Astrocyte of the cerebellum (primary cell): ENCODE data around the gene RNLS.
"Not testable (repeated sequence)": the region's sequence is repeated elsewhere in the genome, so short reads cannot be mapped to it uniquely, and the experiment has no call there.

Source experiments
- DNase-seq: peaks from one replicate; pipeline ENCODE4 v3.0.0-alpha.2; 2011; ENCODE audit warnings: low read depth
- H3K4me3 ChIP-seq: 2 replicates; pipeline ENCODE4 v1.5.1; 2011; ENCODE audit warnings: mild to moderate bottlenecking, low read depth, low read length, moderate library complexity
- CTCF ChIP-seq: IDR thresholded peaks from 2 replicates; pipeline ENCODE4 v1.5.1; 2012; ENCODE audit warnings: low read length, low read depth, moderate library complexity, mild to moderate bottlenecking; ENCODE audit errors: missing control alignments
- in situ Hi-C: cut with HindIII; loops from 2 replicates; pipeline ENCODE4 v1.10.0; 2017; ENCODE audit warnings: low sequenced_read_pairs

RNLS gene

GRCh38 chr10:88316292-88316861 is 266.7 kb downstream of the RNLS start:
- in situ Hi-C loops = no loop called here
- TF ChIP-seq CTCF = no peak
- DNase-seq = no peak
- no peak overlapping the region for H3K4me3 ChIP-seq

GRCh38 chr10:88315755-88316154 is 267.4 kb downstream of the RNLS start:
- no peak for TF ChIP-seq CTCF
- in situ Hi-C loops = no loop called here
- no peak for DNase-seq
- no peak overlapping the region for H3K4me3 ChIP-seq

- DNase-seq = no peak
- no peak overlapping the region for H3K4me3 ChIP-seq
- TF ChIP-seq CTCF = no peak
- in situ Hi-C loops = no loop called here
Observed at GRCh38 chr10:88314362-88314761, 268.8 kb downstream of the RNLS start.

GRCh38 chr10:88313878-88314277 is 269.2 kb downstream of the RNLS start:
- no peak for TF ChIP-seq CTCF
- DNase-seq = no peak
- in situ Hi-C loops = no loop called here
- H3K4me3 ChIP-seq = no peak overlapping the region

GRCh38 chr10:88312855-88313254 is 270.3 kb downstream of the RNLS start:
- H3K4me3 ChIP-seq = no peak overlapping the region
- TF ChIP-seq CTCF = no peak
- no peak for DNase-seq
- in situ Hi-C loops = no loop called here

GRCh38 chr10:88311264-88311663 is 271.9 kb downstream of the RNLS start:
- DNase-seq = no peak
- TF ChIP-seq CTCF = no peak
- H3K4me3 ChIP-seq = no peak overlapping the region
- in situ Hi-C loops = no loop called here

- no peak for TF ChIP-seq CTCF
Observed at GRCh38 chr10:88309365-88309764, 273.8 kb downstream of the RNLS start.

GRCh38 chr10:88308361-88308760 is 274.8 kb downstream of the RNLS start:
- DNase-seq, H3K4me3 ChIP-seq, in situ Hi-C loops: not testable (repeated sequence)

More at GRCh38 chr10:88309365-88309764, 273.8 kb downstream of the RNLS start:
- H3K4me3 ChIP-seq = no peak overlapping the region
- in situ Hi-C loops = no loop called here
- no peak for DNase-seq
